Activated CD8-positive, alpha-beta memory T cell treated with anti-CD3 and anti-CD28 coated beads, Interleukin-2, amount 50 U/mL, for 1 hour (primary cell): ENCODE data around the gene PDPK1.

Experiments used
- DNase-seq: peaks from one replicate; pipeline ENCODE4 v3.0.0-alpha.2; 2020; ENCODE audit errors: extremely low read depth

PDPK1 gene

GRCh38 chr16:2537451-2538379 is at the start of gene PDPK1:
TSS of gene PDPK1 (plus strand) at chr16:2538021. CDS start at chr16:2538113, 92 bp downstream.
- peak; percentile 80 for DNase-seq

GRCh38 chr16:2489581-2489980 is 48.2 kb upstream of the PDPK1 start:
- DNase-seq: no peak

GRCh38 chr16:2490190-2491105 is 47.4 kb upstream of the PDPK1 start:
- DNase-seq: no peak

- DNase-seq: no peak
These were observed 45.5 kb upstream of the PDPK1 start for GRCh38 chr16:2492292-2492691.

DNA sequence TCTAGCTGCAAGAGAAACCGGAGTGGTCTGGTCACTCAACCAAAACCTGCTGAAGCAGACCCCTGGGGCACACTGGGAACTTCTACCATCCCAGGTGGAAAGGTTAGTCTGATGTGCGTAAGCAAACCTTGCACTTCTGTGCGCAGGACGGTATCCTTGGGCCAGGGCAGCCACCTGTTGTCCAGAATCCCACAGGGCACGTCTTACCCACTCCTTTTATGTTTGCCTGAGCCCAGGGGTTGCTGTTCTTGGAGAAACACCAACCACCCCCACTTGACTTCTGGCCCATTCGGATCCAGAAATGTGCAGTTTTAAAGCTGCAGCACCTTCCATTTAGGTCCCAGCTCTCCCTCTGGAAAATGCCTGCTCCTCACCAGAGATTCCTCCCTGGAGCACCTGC is 44.2 kb upstream of the PDPK1 start:
- DNase-seq: no peak

GRCh38 chr16:2494616-2495015 is 43.2 kb upstream of the PDPK1 start:
- DNase-seq: no peak

DNA sequence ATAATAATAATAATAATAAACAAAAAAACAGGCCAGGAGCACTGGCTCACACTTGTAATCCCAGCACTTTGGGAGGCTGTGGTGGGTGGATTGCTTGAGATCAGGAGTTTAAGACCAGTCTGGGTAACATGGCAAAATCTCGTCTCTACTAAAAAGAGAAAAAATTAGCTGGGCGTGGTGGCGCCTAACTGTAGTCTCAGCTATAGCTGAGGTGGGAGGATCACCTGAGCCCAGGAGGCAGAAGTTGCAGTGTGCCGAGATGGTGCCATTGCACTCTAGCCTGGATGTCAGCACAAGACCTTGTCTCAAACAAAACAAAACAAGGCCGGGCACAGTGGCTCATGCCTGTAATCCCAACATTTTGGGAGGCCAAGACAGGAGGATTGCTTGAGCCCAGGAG is 42.8 kb upstream of the PDPK1 start:
- no peak for DNase-seq

- DNase-seq: no peak
These were observed 41.4 kb upstream of the PDPK1 start for GRCh38 chr16:2496223-2497115.

GRCh38 chr16:2497116-2497630 is 40.6 kb upstream of the PDPK1 start:
- DNase-seq: no peak

GRCh38 chr16:2497695-2498484 is 39.9 kb upstream of the PDPK1 start:
- DNase-seq: no peak

GRCh38 chr16:2498531-2499253 is 39.1 kb upstream of the PDPK1 start:
- no peak for DNase-seq

- no peak for DNase-seq
These were observed 38.4 kb upstream of the PDPK1 start for GRCh38 chr16:2499454-2499853.

DNA sequence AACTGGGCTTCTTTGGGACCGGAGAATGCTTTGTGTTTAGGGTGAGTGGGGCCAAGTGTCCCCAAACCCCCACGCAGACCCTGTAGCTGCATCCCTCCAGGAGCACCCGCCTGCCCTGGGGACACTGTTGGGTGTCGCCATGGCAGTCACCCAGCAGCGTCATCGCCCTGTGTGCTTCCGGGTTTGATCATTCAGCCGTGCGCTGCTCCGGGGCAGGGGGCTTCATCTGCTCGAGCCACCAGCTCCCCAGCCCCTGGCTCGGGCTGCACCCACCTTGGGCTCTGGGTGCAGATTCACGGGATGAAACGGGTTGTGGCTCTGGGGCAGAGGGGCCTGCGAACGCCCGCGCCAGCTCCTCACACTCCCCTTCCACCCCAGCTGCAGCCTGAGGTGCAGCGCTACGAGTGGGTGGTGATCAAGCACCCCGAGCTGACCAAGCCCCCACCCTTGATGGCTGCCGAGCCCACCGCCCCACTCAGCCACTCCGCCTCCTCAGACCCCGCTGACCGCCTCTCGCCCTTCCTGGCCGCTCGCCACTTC is 37.9 kb upstream of the PDPK1 start:
- DNase-seq: no peak

DNA sequence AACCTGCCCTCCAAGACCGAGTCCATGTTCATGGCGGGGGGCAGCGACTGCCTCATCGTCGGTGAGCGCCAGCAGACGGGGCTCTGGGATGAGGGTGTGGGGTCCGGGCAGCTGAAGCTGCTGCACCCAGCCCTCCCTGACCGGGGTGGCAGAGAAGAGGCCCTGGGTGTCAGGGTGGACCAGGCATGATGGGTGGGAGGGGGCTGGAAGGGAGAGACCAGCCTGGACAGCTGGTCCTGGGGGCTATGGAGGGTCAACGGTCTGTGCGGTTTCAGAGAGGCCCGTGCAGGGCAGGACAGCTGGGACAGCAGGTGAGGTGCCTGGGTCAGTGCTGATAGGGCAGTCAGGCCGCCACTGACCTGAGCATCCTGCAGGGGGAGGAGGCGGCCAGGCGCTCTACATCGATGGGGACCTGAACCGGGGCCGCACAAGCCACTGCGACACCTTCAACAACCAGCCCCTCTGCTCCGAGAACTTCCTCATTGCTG is 37.3 kb upstream of the PDPK1 start:
- no peak for DNase-seq

GRCh38 chr16:2500918-2501750 is 36.7 kb upstream of the PDPK1 start:
- no peak for DNase-seq

GRCh38 chr16:2501946-2502895 is 35.6 kb upstream of the PDPK1 start:
- DNase-seq: no peak

DNA sequence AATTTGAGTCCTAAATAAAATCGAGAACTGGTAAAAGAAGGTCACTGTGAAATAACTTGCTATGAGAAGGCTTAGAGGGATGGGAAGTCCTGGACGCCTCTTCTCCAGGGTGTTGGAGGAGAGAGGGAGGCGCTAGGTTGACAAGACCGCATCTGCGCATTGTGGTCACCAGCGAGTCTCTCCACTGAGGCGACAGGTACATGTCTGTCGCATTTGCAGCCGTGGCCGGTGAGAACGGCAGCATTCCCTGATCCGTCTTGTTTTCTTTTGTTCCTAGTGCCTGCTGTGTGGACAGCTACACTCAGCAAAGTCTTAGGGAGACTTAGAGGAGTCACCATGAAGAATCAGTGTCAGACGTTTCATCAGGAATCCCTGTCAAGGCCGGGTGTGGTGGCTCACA is 32.1 kb upstream of the PDPK1 start:
- DNase-seq: no peak
